ENCODE results near the gene IL1RAPL1.
A peak's percentile ranks its signal among the peaks of the same experiment; 100 is the strongest.

The IL1RAPL1 gene

DNA sequence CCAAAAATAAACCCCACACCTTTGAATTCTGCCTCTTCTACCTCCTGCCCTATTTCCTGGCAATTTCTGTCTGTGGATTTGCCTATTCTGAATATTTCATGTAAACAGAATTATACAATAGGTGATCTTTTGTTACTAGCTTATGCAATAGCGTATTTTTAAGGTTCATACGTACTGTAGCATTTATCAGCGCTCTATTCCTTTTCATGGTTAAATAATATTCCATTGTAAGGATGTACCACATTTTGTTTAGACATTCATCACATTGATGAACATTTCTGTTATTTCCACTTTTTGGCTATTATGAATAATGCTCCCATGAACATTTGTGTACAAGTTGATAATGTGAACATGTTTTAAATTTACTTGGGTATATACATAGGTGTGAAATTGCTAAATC, 847.7 kb downstream of the IL1RAPL1 start:
- DNase-seq (ENCODE audit: low spot score), result no peak

DNA sequence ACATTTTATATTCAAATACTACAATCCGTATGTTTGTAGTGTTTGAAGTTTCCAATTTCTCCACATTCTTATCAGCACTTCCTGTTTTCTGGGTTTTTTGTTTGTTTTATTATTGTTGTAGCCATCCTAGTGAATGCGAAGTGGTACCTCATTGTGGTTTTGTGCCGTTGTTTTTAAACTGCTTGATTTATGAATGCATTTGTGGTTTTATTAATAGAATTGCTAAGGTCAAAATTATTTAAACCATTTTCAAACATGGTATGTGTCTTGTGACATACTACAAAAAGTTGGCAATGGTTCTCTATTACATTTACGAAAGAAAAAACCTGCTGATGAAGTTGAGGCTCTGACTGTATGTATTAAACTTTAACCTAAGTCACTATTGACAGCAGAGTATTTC, 848.1 kb downstream of the IL1RAPL1 start:
- DNase-seq (ENCODE audit: low spot score), result no peak

DNA sequence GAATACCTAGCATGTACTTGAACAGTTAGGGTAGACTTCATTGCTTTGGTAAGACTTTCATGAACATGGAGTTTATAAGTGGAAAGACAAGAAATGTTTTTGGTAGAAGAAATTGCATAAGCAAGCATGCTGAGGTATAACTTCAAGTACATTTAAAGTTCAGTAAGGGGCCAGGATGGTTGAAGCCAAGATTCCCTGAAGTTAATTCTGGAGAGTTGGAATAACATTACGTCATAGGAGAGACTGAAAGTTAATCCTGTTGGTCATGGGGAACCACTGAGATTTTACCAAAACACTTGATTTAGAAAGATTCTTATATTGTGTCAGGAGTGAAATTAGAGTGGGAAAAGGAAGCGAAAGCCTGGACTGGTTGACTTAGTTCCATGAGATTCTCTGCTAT, 860.6 kb downstream of the IL1RAPL1 start:
- DNase-seq (ENCODE audit: low spot score), result no peak

DNA sequence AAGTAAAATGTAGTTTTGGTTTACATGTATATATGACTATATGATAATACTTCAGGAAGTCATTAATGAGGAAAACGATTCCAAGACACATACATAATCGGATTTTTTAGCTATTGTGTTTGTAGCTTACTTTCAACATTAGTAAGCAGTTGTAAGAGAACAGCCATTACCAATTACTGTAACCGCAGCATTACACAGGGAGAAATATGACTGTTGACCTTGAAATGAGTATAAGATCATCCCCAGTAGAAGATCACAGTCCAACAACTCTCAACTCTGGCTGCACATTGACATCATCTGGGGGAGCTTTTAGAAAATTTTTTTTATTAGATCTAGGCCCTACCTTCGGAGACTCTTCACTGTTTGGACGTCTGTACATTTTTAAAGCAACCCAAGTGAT, 866.1 kb downstream of the IL1RAPL1 start:
- peak; percentile 25 for DNase-seq (ENCODE audit: low spot score)

DNA sequence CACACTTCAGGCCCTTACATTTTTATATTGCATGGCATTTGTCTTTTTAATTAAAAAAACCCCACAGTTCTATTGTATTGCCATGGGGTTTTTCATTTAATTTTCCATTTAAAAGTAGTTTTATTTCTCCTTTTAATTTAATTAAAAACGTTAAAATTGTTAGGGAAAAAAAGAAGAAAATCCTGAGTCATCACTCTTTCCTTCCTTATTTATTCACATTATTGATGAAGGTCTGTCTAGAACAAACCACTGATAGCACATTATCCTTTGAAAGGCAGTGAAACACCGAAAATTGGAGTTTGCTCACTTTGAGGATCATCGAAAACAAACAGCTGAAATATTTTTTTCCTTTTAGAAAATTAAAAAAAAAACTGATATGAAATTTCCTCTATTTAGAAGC, 868.5 kb downstream of the IL1RAPL1 start:
- no peak for DNase-seq (ENCODE audit: low spot score)

DNA sequence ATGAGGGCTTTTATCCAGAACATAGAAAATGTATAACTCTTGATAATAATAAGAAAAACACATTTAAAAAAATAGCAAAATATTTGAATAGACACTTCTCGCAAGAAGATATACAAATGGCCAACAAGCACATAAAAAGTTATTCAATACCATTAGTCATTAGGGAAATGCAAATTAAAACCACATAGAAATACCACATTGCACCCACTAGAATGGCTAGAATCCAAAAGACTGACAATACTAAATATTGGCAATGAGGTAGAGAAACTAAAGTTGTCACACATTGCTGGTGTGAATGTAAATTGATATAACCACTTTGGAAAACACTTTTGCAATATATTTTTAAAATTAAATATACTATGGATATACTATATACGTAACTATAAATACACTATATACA, 873.8 kb downstream of the IL1RAPL1 start:
- no peak for DNase-seq (ENCODE audit: low spot score)

DNA sequence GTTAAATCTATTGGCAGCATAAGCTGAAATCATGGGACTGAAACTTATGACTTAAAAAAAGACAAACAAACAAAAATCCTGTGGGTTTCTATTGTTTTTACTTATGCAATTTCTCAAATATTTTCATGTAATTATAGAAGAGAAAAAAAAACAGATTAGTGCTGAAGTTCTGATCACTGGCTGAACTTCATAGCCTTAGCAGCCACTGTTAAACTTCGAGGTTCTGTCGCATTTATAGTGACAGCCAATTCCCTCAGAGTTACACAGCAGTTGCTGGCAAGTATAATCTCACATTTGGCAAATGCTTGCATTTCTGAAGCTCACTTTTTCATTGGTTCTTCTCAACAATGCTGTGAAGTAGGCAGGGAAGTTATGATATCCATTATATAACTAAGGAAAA, 879.2 kb downstream of the IL1RAPL1 start:
- peak; percentile 8 for DNase-seq (ENCODE audit: low spot score)

DNA sequence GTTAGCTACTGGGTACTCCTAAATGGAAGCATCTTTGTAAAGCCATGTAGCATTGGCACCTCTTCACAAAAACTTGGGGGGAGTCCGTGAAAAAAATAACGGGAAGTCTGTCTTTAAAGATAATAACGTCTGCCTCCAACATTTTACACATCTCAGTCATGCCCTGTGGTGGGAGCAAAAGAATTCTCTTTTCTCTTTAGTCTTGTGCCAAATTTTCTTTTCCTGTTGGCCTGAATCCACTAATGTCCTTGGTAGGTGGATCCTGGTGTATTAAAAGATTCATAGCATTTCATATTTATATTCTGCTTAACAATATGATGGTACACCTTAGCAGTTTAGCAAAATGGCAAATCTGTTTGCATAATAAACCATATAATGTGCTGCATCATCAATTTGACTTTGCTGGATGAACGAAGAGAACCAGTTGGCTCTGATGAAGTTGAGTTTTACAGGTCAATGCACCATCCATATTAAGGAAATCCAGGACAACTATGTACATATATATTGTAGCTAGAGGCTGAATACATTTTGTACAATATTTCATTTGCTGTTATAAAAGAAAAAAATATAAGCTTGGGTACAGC, 881.8 kb downstream of the IL1RAPL1 start:
- DNase-seq (ENCODE audit: low spot score), result no peak

DNA sequence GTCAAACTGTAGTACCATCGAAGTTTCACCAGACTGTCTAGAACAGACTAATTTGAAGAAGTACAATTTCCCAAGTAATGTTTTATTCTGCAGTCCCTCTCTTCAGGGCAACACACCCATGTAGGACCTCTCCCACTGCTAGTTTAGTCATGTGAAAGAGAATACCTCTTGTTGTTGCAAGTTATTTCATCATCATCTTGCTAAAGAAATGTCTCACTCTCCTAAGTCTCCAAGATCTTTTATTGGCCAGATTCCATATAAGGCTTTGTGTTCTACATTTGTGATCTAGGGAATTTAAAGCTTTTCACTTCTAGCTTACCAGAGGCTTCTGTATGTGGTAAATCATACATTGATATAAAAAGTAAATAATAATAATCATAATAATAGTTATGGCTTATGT, 882.8 kb downstream of the IL1RAPL1 start:
- peak; percentile 14 for DNase-seq (ENCODE audit: low spot score)

DNA sequence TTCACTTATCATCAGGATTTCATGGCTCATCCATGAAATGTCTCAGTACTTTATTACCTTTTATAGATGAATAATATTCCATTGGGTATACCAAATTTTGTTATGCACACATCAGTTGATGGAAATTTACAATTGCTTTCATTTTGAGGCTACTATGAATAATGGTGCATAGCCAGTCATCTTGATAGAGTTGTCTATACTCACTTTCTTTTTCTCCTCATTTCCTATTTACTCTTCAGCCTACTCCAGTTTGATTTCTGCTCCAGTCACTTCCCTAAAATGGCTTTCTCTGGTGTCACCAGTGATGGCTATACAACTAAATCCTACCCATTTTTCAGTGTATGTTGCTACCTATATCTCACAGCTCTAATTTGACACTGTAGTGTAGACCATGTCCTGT, 884.6 kb downstream of the IL1RAPL1 start:
- DNase-seq (ENCODE audit: low spot score), result no peak

DNA sequence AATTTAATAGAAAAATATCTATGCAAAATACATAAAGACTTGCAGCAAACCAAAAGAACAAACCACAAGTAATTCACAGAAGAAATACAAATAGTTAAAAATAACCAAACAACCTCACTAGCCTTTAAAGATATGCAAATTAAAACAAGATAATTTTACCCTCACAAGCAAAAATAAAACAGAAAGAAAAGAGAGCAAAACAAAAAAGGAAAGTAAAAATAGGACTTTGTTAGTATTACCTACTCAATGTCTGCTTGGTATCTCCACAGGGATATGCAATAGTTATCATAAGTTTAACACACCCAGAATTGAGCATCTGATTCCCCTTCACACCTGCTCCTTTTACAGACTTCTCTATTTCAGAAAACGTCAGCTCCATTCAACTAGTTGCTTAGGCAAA, 890.6 kb downstream of the IL1RAPL1 start:
- no peak for DNase-seq (ENCODE audit: low spot score)

DNA sequence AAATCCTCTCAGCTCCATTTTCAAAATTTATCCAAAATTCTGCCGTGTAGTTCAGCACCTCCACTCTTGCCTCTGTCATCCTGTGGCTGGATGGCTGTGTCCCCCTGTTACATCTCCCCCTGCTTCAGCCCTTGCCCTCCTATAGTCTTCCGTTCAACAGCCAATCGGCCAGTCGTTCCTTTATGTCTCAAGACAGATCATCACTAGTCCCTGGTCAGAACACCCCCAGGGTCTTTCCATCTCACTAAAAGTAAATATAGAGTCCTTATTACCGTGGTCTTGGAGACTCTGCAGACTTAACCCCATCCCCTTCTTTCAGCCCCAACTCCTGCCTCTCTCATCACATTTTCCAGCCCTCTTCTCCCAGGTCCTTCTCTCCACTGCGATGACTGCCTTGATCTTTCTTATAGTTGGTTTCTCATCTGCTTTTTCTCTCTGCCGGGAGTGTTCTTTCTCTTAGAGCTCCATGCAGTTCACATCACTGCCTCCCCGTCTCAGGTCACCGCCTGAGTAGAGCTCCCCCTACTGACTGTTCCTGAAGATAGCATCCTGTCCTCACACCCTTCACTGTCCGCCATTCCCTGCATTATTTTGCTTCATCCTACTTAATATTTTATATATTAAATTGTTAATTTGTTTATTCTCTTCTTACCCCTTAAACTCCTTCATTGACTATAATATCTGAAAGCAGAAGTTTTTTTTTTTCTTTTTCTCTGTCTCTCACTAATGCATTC, 891.3 kb downstream of the IL1RAPL1 start:
- DNase-seq (ENCODE audit: low spot score), result peak; percentile 47

DNA sequence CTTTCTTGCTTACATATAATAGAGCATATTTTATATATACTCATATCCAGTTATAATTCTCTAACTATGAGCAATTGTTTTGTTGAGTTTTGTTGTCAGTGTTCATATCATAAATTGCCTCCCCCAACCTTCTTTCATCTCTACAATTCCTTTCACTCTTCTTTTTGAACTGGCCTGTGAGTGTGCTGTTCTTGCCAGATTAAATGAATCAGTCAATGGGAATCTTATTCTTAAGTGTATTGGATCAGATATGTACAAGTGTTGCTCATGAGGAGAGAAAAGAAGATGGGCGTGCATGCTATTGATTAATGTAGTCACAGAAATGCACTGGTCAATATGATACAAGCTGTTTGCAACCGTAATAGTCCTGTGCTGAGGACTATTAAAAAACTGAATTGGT, 900.0 kb downstream of the IL1RAPL1 start:
- no peak for DNase-seq (ENCODE audit: low spot score)

DNA sequence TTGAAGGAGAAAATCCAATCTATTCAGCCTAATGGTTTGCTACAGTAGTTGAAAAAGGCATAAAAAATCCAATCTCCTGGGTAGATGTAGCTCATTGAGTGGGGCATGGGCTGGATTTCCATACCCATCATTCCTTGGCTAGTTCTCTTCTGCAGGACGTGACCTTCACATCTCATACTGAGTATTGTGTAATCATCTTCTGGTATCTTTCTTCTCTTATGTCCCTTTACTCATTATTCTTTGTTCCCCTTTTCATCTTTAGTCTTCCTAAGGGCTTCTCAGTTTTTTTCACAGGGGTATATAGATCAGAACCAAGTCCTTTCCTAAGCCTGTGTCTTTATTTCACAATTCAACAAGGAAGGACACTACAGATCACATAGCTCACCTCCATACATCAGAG, 900.5 kb downstream of the IL1RAPL1 start:
- DNase-seq (ENCODE audit: low spot score), result no peak

DNA sequence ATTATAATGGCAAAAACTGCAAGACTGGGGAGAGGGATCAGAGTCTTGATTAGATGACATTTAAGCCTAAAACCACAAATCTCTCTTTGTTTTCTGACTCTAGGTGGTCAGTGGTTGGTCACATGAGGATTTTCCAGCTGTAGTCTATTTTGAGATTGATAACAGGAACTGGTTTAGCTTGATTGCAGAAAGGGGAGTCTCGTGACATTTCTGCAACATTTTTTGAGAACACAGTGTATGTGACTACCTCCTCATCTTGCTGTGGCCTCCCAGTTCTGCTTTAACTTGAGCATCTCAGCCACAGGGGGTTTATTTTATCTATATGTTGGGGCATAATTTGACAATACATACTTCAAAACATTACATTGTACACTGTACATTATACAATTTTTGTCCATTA, 901.7 kb downstream of the IL1RAPL1 start:
- no peak for DNase-seq (ENCODE audit: low spot score)

DNA sequence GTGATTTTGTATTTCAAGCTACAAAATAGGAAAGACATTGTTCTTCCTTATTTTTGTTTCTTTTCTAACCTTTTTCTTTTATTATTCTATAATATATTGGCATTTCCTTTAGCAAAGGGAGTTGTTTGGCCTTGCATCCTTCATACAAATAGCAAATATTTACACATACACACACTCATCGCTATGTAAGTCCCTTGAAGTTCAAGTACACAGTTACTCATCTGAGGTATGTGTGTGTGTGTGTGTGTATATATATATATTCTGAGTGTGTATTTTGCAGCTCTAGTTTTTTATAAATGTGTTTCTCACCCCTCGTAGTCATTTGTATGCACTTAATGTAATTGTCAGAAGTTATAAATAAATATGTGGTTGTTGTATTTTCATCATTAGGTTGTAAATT, 903.4 kb downstream of the IL1RAPL1 start:
- DNase-seq (ENCODE audit: low spot score), result no peak

DNA sequence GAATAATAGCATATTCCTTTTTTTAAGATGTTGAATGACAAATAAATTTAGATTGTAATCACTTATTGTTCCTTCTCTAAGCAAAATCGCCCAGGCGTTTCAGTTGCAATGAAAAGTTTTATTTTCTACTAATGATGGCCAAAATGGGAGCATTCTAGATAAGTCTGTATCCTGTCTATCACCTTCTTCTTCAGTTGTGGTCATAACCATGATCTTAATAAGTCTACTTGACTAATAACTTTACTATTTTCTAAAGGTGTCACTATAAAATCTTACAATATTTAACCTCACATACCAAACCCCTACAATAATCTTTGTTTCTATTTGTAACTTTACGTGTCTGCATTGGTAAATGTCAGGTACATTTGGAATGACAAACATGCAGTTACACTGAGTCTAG, 904.4 kb downstream of the IL1RAPL1 start:
- no peak for DNase-seq (ENCODE audit: low spot score)

DNA sequence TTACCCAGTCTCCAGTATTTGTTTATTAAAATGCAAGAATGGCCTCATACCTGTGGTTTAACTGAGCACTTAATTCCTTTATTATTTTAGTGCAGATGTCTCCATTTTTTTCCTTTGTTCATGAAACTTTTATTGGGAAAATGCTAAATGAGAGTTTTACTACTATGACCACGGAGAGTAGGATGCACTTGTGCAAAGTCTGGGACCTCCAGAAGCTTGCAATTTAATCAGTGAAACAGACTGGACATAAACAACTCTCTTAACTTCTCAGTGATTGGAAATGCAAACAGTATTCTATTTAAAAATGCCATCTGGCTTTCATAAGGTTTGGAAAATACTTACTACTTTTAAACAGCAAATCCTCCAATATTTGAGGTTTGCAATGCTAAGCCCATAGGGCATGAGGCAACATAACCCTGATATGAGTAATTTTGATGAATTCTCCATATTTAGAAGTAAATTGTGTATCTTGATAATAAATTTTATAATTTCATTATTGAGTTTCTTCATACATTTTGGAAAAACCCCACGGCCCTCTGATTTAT, 909.5 kb downstream of the IL1RAPL1 start:
- no peak for DNase-seq (ENCODE audit: low spot score)

DNA sequence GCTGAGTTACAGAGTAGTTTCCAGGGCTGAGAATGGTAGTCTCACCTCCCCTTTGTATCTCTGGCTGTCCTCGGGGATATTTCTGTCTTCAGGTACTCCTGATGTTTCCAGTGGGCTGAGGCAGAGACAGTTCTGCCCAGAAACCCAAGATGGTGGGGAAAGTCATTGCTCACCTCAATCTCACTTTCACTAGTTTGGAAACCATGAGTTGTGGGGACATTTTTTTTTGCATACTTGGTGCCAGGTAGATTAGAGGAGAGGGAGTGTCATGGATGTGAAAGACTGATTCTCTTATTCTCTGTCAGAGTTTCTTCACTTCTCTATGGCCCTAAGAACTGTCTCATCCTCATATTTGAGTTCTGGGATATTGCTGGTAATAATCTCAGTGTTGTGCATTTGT, 919.5 kb downstream of the IL1RAPL1 start:
- no peak for DNase-seq (ENCODE audit: low spot score)

DNA sequence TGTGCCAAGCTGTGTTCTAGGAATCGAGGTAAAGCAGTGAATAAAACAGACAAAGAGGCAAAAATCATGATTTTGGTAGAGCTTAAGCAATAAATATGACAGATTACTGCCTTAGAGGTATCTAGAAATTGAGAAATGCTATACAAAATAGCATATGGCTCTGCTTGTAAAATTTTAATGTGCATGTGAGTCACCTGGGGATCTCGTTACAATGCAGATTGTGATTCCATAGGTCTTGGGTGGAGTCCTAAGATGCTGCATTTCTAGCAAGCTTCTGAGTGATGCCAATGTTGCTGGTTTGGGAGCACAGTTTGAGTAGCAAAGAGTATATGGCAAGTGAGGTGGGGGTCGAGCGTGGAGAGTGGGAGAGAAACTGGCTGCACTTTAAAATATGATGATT, 930.9 kb downstream of the IL1RAPL1 start:
- no peak for DNase-seq (ENCODE audit: low spot score)

DNA sequence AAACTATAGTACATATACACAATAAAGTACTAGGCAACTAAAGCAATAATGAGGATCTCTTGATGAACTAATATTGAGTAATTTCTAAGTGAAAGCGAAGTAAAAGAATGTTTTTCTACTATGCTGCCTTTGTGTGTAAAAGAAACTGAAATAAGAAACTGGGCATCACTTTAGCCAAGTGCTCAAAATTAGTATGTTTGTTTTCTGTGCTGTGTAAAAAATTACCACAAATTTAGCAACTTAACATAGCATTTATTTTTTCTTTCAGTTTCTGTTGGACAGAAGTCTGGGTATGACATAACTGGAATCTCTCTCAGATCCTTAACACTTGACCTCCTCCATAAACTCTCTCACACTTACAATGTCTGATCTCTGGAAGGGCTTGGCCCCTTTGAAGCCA, 941.0 kb downstream of the IL1RAPL1 start:
- DNase-seq (ENCODE audit: low spot score), result no peak

DNA sequence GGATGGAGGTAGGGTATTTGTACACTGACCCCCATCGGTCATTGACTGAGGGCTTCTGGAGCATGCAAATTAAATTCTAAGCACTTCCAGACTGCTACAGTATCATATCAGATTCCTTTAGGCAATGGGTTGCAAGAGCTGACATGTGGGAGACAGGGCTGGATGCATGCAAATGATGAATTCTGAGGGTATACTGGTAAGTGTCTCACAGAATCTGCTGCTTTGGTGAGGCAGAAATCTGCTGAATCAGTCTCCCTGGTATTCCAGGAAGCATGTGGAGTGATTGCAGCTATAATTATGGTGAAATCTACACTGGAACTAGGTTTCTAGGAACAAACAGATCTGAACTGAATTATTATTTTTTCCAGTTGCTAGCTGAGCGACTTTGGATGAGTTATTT, 943.3 kb downstream of the IL1RAPL1 start:
- DNase-seq (ENCODE audit: low spot score), result peak; percentile 11

DNA sequence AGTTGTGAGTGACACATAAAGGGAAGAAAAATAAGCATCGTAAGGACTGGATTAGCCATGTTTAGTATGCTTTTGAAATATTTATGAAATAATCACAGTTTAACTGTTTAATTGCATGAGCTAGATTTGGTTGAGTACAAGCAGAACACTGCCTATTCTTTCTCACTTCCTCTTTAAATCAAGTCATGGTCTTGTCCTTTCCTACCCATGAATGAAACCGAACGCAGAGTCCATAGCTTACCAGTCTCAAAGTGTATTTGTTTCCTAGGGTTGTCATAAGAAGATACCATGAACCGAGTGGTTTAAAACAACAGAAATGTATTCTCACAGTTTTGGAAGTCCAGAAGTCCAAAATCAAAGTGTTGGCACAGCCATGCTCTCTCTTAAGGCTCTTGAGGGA, 944.1 kb downstream of the IL1RAPL1 start:
- DNase-seq (ENCODE audit: low spot score), result no peak
